Mammary epithelial cell (primary cell): Measurements from ENCODE around the gene PTPRH.

ENCODE experiments used
- CTCF ChIP-seq, 2 donors: IDR thresholded peaks in 1 of 2; conservative IDR thresholded peaks in 1 of 2; 2 replicates each; pipeline ENCODE4 v1.5.1; 2011 to 2012; ENCODE audit warnings: inconsistent platforms in 2 of 2, low read length in 2 of 2, mild to moderate bottlenecking in 2 of 2, control low read depth in 1 of 2, low read depth in 1 of 2; ENCODE audit not compliant: insufficient read depth in 1 of 2; ENCODE audit errors: extremely low read depth in 1 of 2
- EZH2 ChIP-seq: IDR thresholded peaks from 2 replicates; pipeline ENCODE4 v1.6.1; 2012; ENCODE audit warnings: low read length, inconsistent platforms, borderline replicate concordance

DNA sequence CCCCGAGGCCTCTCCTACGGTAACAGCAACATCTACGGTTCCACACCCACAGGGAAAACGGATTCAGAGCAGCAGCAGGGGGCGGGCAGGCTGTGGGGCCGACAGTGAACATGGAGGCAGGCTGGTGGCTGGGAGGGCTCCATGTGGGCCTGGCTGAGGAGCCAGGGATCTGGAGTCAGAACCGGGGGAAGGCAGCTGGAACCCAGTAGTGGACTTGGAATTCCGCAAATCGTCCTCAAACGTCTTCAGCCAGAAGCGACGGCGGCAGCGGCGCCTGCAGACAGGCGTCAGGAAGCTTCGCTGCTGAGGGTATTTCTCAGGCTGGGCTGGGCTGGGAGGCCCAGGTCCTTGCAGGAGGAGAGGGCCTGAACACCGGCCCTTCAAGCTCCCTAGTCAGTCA lies 17.5 kb upstream of the PTPRH start:
- no peak for TF ChIP-seq CTCF (conservative IDR thresholded peaks at IDR 0.05 in 1 of 2, IDR thresholded peaks at IDR 0.05 in 1 of 2; ENCODE audit: extremely low read depth in 1 of 2, insufficient read depth in 1 of 2, low read depth in 1 of 2, low read length in 2 of 2)
- TF ChIP-seq EZH2 = no peak
